GM12878 (cell line): ENCODE data around the gene CRTC2.

Experiments
- CTCF ChIP-seq, 3 experiments: IDR thresholded peaks in 2 of 3; conservative IDR thresholded peaks in 1 of 3; 2 replicates each; pipeline ENCODE4 v1.5.1; 2011; ENCODE audit warnings: low read depth in 3 of 3, low read length in 3 of 3, mild to moderate bottlenecking in 3 of 3, control low read depth in 2 of 3, moderate library complexity in 2 of 3, inconsistent platforms in 1 of 3, mixed read lengths in 1 of 3; ENCODE audit not compliant: control insufficient read depth in 2 of 3, insufficient read depth in 1 of 3; ENCODE audit errors: extremely low read depth in 1 of 3
- EED ChIP-seq: sonication (generic); IDR thresholded peaks from 2 replicates; pipeline ENCODE4 v1.6.1; 2016; ENCODE audit warnings: antibody characterized with exemption, low read depth
- NFXL1 ChIP-seq: fragments of 450-650 bp; IDR thresholded peaks from 2 replicates; pipeline ENCODE4 v1.6.1; 2017; ENCODE audit warnings: antibody characterized with exemption, mild to moderate bottlenecking, borderline replicate concordance
- PRDM15 ChIP-seq: fragments of 450-650 bp; formaldehyde crosslinking; IDR thresholded peaks from 2 replicates; pipeline ENCODE4 v1.4.0; 2020; ENCODE audit warnings: mild to moderate bottlenecking, moderate library complexity
- RUNX3 ChIP-seq: IDR thresholded peaks from 2 replicates; pipeline ENCODE4 v1.6.1; 2012; ENCODE audit warnings: low read length, inconsistent platforms
- SP1 ChIP-seq: IDR thresholded peaks from one replicate; pipeline ENCODE4 v1.6.1; 2011; ENCODE audit warnings: low read depth, low read length
- ZNF384 ChIP-seq: IDR thresholded peaks from 2 replicates; pipeline ENCODE4 v1.6.1; 2012; ENCODE audit warnings: low read depth, mild to moderate bottlenecking, low read length, improper control_type of control experiment, borderline replicate concordance

- TF ChIP-seq RUNX3 (no peak), SP1 (no peak), EED (no peak), NFXL1 (no peak), ZNF384 (no peak), CTCF (IDR thresholded peaks at IDR 0.05 in 2 of 3, conservative IDR thresholded peaks at IDR 0.05 in 1 of 3; ENCODE audit: control insufficient read depth in 2 of 3, extremely low read depth in 1 of 3, insufficient read depth in 1 of 3, low read depth in 3 of 3, low read length in 3 of 3) (no peak), PRDM15 (CRISPR knock-in tag) (no peak)
Measured at GRCh38 chr1:153941826-153942725, 16.3 kb downstream of the CRTC2 start.
